H1 (cell line): ENCODE data around the gene POU2F2. TPM values are rescaled to one million over a fixed set of nuclear protein-coding genes. Genes with fewer than 3 reads are reported as not detected.

Experiments
- ASH2L ChIP-seq: fragments of 200-600, 300-600 bp; sonication (generic); IDR thresholded peaks from one replicate; pipeline ENCODE4 v1.7.1; 2017; ENCODE audit warnings: low read length
- BACH1 ChIP-seq: IDR thresholded peaks from 2 replicates; pipeline ENCODE4 v1.6.1; 2012; ENCODE audit warnings: low read length, improper control_type of control experiment
- CTBP2 ChIP-seq: IDR thresholded peaks from 2 replicates; pipeline ENCODE4 v1.7.0; 2011; ENCODE audit warnings: borderline replicate concordance, mild to moderate bottlenecking, moderate library complexity, mixed read lengths, low read length; ENCODE audit not compliant: insufficient read depth, insufficient read length
- E2F6 ChIP-seq: IDR thresholded peaks from 2 replicates; pipeline ENCODE4 v1.6.1; 2012; ENCODE audit warnings: inconsistent platforms
- GTF2F1 ChIP-seq: IDR thresholded peaks from 2 replicates; pipeline ENCODE4 v1.6.1; 2012; ENCODE audit warnings: low read depth, low read length, improper control_type of control experiment, borderline replicate concordance
- KDM5A ChIP-seq: fragments of 200-600 bp; IDR thresholded peaks from 2 replicates; pipeline ENCODE4 v1.7.1; 2012; ENCODE audit warnings: mild to moderate bottlenecking, low read length, inconsistent platforms, mixed read lengths
- SIN3A ChIP-seq, 2 experiments: IDR thresholded peaks in 1 of 2; conservative IDR thresholded peaks in 1 of 2; 2 replicates each; pipeline ENCODE4 v1.6.1; 2011 to 2012; ENCODE audit warnings: low read length in 2 of 2, improper control_type of control experiment in 1 of 2, low read depth in 1 of 2, mild to moderate bottlenecking in 1 of 2
- TBP ChIP-seq: IDR thresholded peaks from 2 replicates; pipeline ENCODE4 v1.6.1; 2011; ENCODE audit warnings: low read depth, low read length, improper control_type of control experiment
- polyA plus RNA-seq, 7 experiments: library from polyadenylated mRNA; depleted of rRNA in 3 of 7; stranded (reverse) in 5 of 7; unstranded in 2 of 7; fragments of >200 nt in 5 of 7; fragments of 200-250 nt in 2 of 7; gene quantifications; 1 replicate in 5 of 7; 2 replicates in 1 of 7; 4 replicates in 1 of 7; pipeline versions ENCODE4 v1.2.1 to v1.2.3, GENCODE V29; 2011 to 2013; ENCODE audit warnings: missing spikeins in 2 of 7, mixed read lengths in 2 of 7
- total RNA-seq: library from RNA; stranded (reverse); fragmentation: NEBNext Ultra II Directional; extraction: Animal tissue kit (Norgen Biotek cat#: 25700); gene quantifications from 2 replicates; pipeline ENCODE4 v1.2.1, GENCODE V29; 2021

Gene POU2F2
- total and polyA plus RNA-seq, 2 of the 8 experiments (the other 6 are each of a cell fraction or from before 2014, with no cell fraction given) = 5.0 to 6.1 TPM

- TF ChIP-seq GTF2F1 (no peak), CTBP2 (no peak), TBP (no peak), SIN3A (conservative IDR thresholded peaks at IDR 0.05 in 1 of 2, IDR thresholded peaks at IDR 0.05 in 1 of 2; ENCODE audit: low read depth in 1 of 2, low read length in 2 of 2) (no peak), BACH1 (no peak), ASH2L (no peak), E2F6 (no peak), KDM5A (no peak)
- TF ChIP-seq, all 59 proteins: peak for 0
Measured at GRCh38 chr19:42078538-42079275, 53.5 kb downstream of the POU2F2 start (continued).
